ENCODE results near the gene SCAMP2.

GRCh38 chr15:74843445-74843828 lies 29.7 kb downstream of the SCAMP2 start:
- TF ChIP-seq YY1 (IDR thresholded peaks at IDR 0.05; ENCODE audit: low read depth, low read length) (no peak), POLR2A (IDR thresholded peaks at IDR 0.05; ENCODE audit: low read depth, low read length) (no peak), STAT1 (conservative IDR thresholded peaks at IDR 0.05) (no peak), GABPA (IDR thresholded peaks at IDR 0.05; ENCODE audit: low read depth) (no peak)
- TF ChIP-seq, protein P1, sequence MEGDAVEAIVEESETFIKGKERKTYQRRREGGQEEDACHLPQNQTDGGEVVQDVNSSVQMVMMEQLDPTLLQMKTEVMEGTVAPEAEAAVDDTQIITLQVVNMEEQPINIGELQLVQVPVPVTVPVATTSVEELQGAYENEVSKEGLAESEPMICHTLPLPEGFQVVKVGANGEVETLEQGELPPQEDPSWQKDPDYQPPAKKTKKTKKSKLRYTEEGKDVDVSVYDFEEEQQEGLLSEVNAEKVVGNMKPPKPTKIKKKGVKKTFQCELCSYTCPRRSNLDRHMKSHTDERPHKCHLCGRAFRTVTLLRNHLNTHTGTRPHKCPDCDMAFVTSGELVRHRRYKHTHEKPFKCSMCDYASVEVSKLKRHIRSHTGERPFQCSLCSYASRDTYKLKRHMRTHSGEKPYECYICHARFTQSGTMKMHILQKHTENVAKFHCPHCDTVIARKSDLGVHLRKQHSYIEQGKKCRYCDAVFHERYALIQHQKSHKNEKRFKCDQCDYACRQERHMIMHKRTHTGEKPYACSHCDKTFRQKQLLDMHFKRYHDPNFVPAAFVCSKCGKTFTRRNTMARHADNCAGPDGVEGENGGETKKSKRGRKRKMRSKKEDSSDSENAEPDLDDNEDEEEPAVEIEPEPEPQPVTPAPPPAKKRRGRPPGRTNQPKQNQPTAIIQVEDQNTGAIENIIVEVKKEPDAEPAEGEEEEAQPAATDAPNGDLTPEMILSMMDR (IDR thresholded peaks at IDR 0.05 in 2 of 3, conservative IDR thresholded peaks at IDR 0.05 in 1 of 3; ENCODE audit: control insufficient read depth in 2 of 3, extremely low read depth in 1 of 3, insufficient read depth in 1 of 3, low read depth in 3 of 3, low read length in 3 of 3): no peak
